ENCODE data around the gene UBL4A.

The UBL4A gene

GRCh38 chrX:154530286-154530685 is 43.9 kb upstream of the UBL4A start:
- Histone ChIP-seq H3K4me3 (replicated peaks; ENCODE audit: low read depth, low read length) (no peak overlapping the region), H3K36me3 (ENCODE audit: control insufficient read depth, insufficient read depth, low read length) (peaks cover 6% of the 10 kb centered on the region), H3K27me3 (replicated peaks; ENCODE audit: control insufficient read depth, insufficient read depth, low read length) (no peaks in the 10 kb centered on the region)
- DNase-seq (ENCODE audit: extremely low read depth, insufficient read length), result no peak
- no peak for TF ChIP-seq CTCF (IDR thresholded peaks at IDR 0.05; ENCODE audit: insufficient read depth, low read length, poor library complexity, severe bottlenecking)

- Histone ChIP-seq H3K36me3 (ENCODE audit: control insufficient read depth, insufficient read depth, low read length) (peaks cover 6% of the 10 kb centered on the region), H3K4me3 (replicated peaks; ENCODE audit: low read depth, low read length) (no peak overlapping the region), H3K27me3 (replicated peaks; ENCODE audit: control insufficient read depth, insufficient read depth, low read length) (no peaks in the 10 kb centered on the region)
- TF ChIP-seq CTCF (IDR thresholded peaks at IDR 0.05; ENCODE audit: insufficient read depth, low read length, poor library complexity, severe bottlenecking), result no peak
- no peak for DNase-seq (ENCODE audit: extremely low read depth, insufficient read length)
Observed at GRCh38 chrX:154529206-154529612, 42.8 kb upstream of the UBL4A start.

- Histone ChIP-seq H3K4me3 (replicated peaks; ENCODE audit: low read depth, low read length) (no peak overlapping the region), H3K27me3 (replicated peaks; ENCODE audit: control insufficient read depth, insufficient read depth, low read length) (no peaks in the 10 kb centered on the region), H3K36me3 (ENCODE audit: control insufficient read depth, insufficient read depth, low read length) (no peaks in the 10 kb centered on the region)
- peak; percentile 55 for TF ChIP-seq CTCF (IDR thresholded peaks at IDR 0.05; ENCODE audit: insufficient read depth, low read length, poor library complexity, severe bottlenecking)
- DNase-seq (ENCODE audit: extremely low read depth, insufficient read length), result peak; percentile 64
Observed at GRCh38 chrX:154526901-154527675, 40.7 kb upstream of the UBL4A start.

GRCh38 chrX:154525606-154526490 is 39.4 kb upstream of the UBL4A start:
- H3K36me3 ChIP-seq (ENCODE audit: control insufficient read depth, insufficient read depth, low read length), result no peaks in the 10 kb centered on the region
- H3K4me3 ChIP-seq (replicated peaks; ENCODE audit: low read depth, low read length), result no peak overlapping the region
- TF ChIP-seq CTCF (IDR thresholded peaks at IDR 0.05; ENCODE audit: insufficient read depth, low read length, poor library complexity, severe bottlenecking), result no peak
- no peaks in the 10 kb centered on the region for H3K27me3 ChIP-seq (replicated peaks; ENCODE audit: control insufficient read depth, insufficient read depth, low read length)
- no peak for DNase-seq (ENCODE audit: extremely low read depth, insufficient read length)

GRCh38 chrX:154519389-154519788 is 33.0 kb upstream of the UBL4A start:
- no peaks in the 10 kb centered on the region for H3K27me3 ChIP-seq (replicated peaks; ENCODE audit: control insufficient read depth, insufficient read depth, low read length)
- no peaks in the 10 kb centered on the region for H3K36me3 ChIP-seq (ENCODE audit: control insufficient read depth, insufficient read depth, low read length)

More at GRCh38 chrX:154519389-154519788, 33.0 kb upstream of the UBL4A start:
- H3K4me3 ChIP-seq (replicated peaks; ENCODE audit: low read depth, low read length), result no peak overlapping the region
- no peak for DNase-seq (ENCODE audit: extremely low read depth, insufficient read length)
- TF ChIP-seq CTCF (IDR thresholded peaks at IDR 0.05; ENCODE audit: insufficient read depth, low read length, poor library complexity, severe bottlenecking), result no peak
